H9 (cell line): ENCODE measurements around the gene MGARP. TPM values are rescaled to one million over a fixed set of nuclear protein-coding genes. Genes with fewer than 3 reads are reported as not detected.

Experiments used
- DNase-seq: peaks from one replicate; pipeline ENCODE4 v3.0.0-alpha.2; 2017
- H2AFZ ChIP-seq: one replicate; pipeline ENCODE4 v1.6.1; 2013; ENCODE audit warnings: mild to moderate bottlenecking, low read length, control low read depth, moderate library complexity
- H2AK5ac ChIP-seq: 2 replicates; pipeline ENCODE4 v1.6.1; 2013; ENCODE audit warnings: low read length, control low read depth, mixed read lengths; ENCODE audit not compliant: insufficient read length
- H2BK120ac ChIP-seq: one replicate; pipeline ENCODE4 v1.6.1; 2013; ENCODE audit warnings: low read depth, mild to moderate bottlenecking, low read length, control low read depth, inconsistent platforms; ENCODE audit not compliant: poor library complexity, severe bottlenecking
- H2BK12ac ChIP-seq: 2 replicates; pipeline ENCODE4 v1.6.1; 2013; ENCODE audit warnings: low read length, control low read depth, mixed read lengths, low read depth; ENCODE audit not compliant: insufficient read length
- H2BK15ac ChIP-seq: 2 replicates; pipeline ENCODE4 v1.6.1; 2013; ENCODE audit warnings: low read depth, low read length, control low read depth
- H2BK20ac ChIP-seq: one replicate; pipeline ENCODE4 v1.6.1; 2013; ENCODE audit warnings: low read depth, mild to moderate bottlenecking, low read length, control low read depth, inconsistent platforms; ENCODE audit not compliant: poor library complexity, severe bottlenecking
- H2BK5ac ChIP-seq: 2 replicates; pipeline ENCODE4 v1.6.1; 2013; ENCODE audit warnings: low read length, control low read depth, mixed read lengths; ENCODE audit not compliant: insufficient read length
- H3K14ac ChIP-seq: 2 replicates; pipeline ENCODE4 v1.6.1; 2013; ENCODE audit warnings: low read length, control low read depth; ENCODE audit not compliant: insufficient read depth
- H3K18ac ChIP-seq: 2 replicates; pipeline ENCODE4 v1.6.1; 2013; ENCODE audit warnings: low read depth, mild to moderate bottlenecking, mixed read lengths, low read length, control low read depth; ENCODE audit not compliant: insufficient read length
- H3K23ac ChIP-seq: 2 replicates; pipeline ENCODE4 v1.6.1; 2013; ENCODE audit warnings: low read length, control low read depth, mixed read lengths, low read depth; ENCODE audit not compliant: insufficient read length
- H3K23me2 ChIP-seq: 2 replicates; pipeline ENCODE4 v1.6.1; 2013; ENCODE audit warnings: low read depth, mild to moderate bottlenecking, mixed read lengths, low read length, control low read depth; ENCODE audit not compliant: insufficient read length, poor library complexity, severe bottlenecking
- H3K27ac ChIP-seq: 2 replicates; pipeline ENCODE4 v1.5.1; 2013; ENCODE audit warnings: low read length, control low read depth, mixed read lengths, low read depth; ENCODE audit not compliant: insufficient read length
- H3K27me3 ChIP-seq: 2 replicates; pipeline ENCODE4 v1.6.1; 2013; ENCODE audit warnings: low read length, control low read depth, inconsistent platforms; ENCODE audit not compliant: insufficient read depth
- H3K4ac ChIP-seq: 2 replicates; pipeline ENCODE4 v1.6.1; 2013; ENCODE audit warnings: low read depth, mild to moderate bottlenecking, control low read depth, inconsistent platforms, low read length, moderate library complexity
- H3K4me1 ChIP-seq: 2 replicates; pipeline ENCODE4 v1.6.1; 2013; ENCODE audit warnings: low read length, control low read depth, inconsistent platforms; ENCODE audit not compliant: insufficient read depth
- H3K4me2 ChIP-seq: 2 replicates; pipeline ENCODE4 v1.6.1; 2013; ENCODE audit warnings: low read length, control low read depth, mixed read lengths; ENCODE audit not compliant: insufficient read length, insufficient read depth
- H3K56ac ChIP-seq: 2 replicates; pipeline ENCODE4 v1.6.1; 2013; ENCODE audit warnings: low read depth, mild to moderate bottlenecking, mixed read lengths, low read length, control low read depth; ENCODE audit not compliant: insufficient read length
- H3K79me1 ChIP-seq: 2 replicates; pipeline ENCODE4 v1.6.1; 2013; ENCODE audit warnings: low read depth, mild to moderate bottlenecking, moderate library complexity, low read length, control low read depth, inconsistent platforms; ENCODE audit not compliant: insufficient read depth, poor library complexity, severe bottlenecking
- H3K79me2 ChIP-seq: 2 replicates; pipeline ENCODE4 v1.6.1; 2013; ENCODE audit warnings: low read length, control low read depth, inconsistent platforms; ENCODE audit not compliant: insufficient read depth
- H3K9ac ChIP-seq: 2 replicates; pipeline ENCODE4 v1.6.1; 2013; ENCODE audit warnings: low read length, control low read depth, mixed read lengths; ENCODE audit not compliant: insufficient read length; ENCODE audit errors: extremely low read depth
- H3K9me3 ChIP-seq: one replicate; pipeline ENCODE4 v1.6.1; 2013; ENCODE audit warnings: low read depth, low read length, inconsistent platforms; ENCODE audit not compliant: control insufficient read depth
- H3T11ph ChIP-seq: one replicate; pipeline ENCODE4 v1.6.1; 2013; ENCODE audit warnings: mild to moderate bottlenecking, low read length, control low read depth, inconsistent platforms
- H4K20me1 ChIP-seq: one replicate; pipeline ENCODE4 v1.6.1; 2013; ENCODE audit not compliant: control insufficient read depth, insufficient read length, insufficient read depth
- H4K5ac ChIP-seq: 2 replicates; pipeline ENCODE4 v1.6.1; 2013; ENCODE audit warnings: low read depth, mild to moderate bottlenecking, mixed read lengths, low read length, control low read depth; ENCODE audit not compliant: insufficient read length
- H4K8ac ChIP-seq: replicated peaks from 2 replicates; pipeline ENCODE4 v1.6.1; 2013; ENCODE audit warnings: low read length, control low read depth, mixed read lengths, low read depth; ENCODE audit not compliant: insufficient read length
- H4K91ac ChIP-seq: 2 replicates; pipeline ENCODE4 v1.6.1; 2013; ENCODE audit warnings: low read depth, mild to moderate bottlenecking, moderate library complexity, mixed read lengths, low read length, control low read depth; ENCODE audit not compliant: insufficient read length
- H3K27ac Mint-ChIP-seq, 3 experiments: 2 replicates in 2 of 3; 3 replicates in 1 of 3; pipeline ENCODE4 v1.8.0; 2020 to 2021; ENCODE audit warnings: mixed read lengths in 3 of 3, mild to moderate bottlenecking in 1 of 3, moderate library complexity in 1 of 3
- H3K27me3 Mint-ChIP-seq: 2 replicates; pipeline ENCODE4 v1.8.0; 2021; ENCODE audit warnings: low read depth, mild to moderate bottlenecking, moderate library complexity, mixed read lengths
- H3K36me3 Mint-ChIP-seq, 3 experiments: 2 replicates in 2 of 3; 3 replicates in 1 of 3; pipeline ENCODE4 v1.8.0; 2020 to 2021; ENCODE audit warnings: low read depth in 3 of 3, mixed read lengths in 3 of 3; ENCODE audit not compliant: insufficient read depth in 1 of 3
- H3K4me1 Mint-ChIP-seq, 2 experiments: 2 replicates each; pipeline ENCODE4 v1.8.0; 2020; ENCODE audit warnings: mixed read lengths in 2 of 2
- H3K4me3 Mint-ChIP-seq, 2 experiments: 2 replicates in 1 of 2; 3 replicates in 1 of 2; pipeline ENCODE4 v1.8.0; 2020 to 2021; ENCODE audit warnings: mild to moderate bottlenecking in 2 of 2, mixed read lengths in 2 of 2, moderate library complexity in 1 of 2
- H3K9me3 Mint-ChIP-seq, 2 experiments: 2 replicates in 1 of 2; 3 replicates in 1 of 2; pipeline ENCODE4 v1.8.0; 2020; ENCODE audit warnings: mild to moderate bottlenecking in 2 of 2, mixed read lengths in 2 of 2, moderate library complexity in 1 of 2
- CTCF ChIP-seq: fragments of 200-600 bp; sonication (generic); conservative IDR thresholded peaks from 3 replicates; pipeline ENCODE4 v1.8.0; 2021; ENCODE audit warnings: antibody characterized with exemption, mild to moderate bottlenecking
- WGBS: extraction: QIAGEN DNeasy Blood & Tissue Kit; methylation state at CpG from one replicate; pipeline ENCODE4 v1.1.7; 2013; ENCODE audit warnings: missing lambda C conversion rate, low lambda C conversion rate, mixed read lengths; ENCODE audit not compliant: insufficient read length; ENCODE audit errors: extremely low coverage; 5-methylcytosine and 5-hydroxymethylcytosine counted together
- total RNA-seq: library from RNA; stranded (reverse); gene quantifications from 2 replicates; pipeline ENCODE4 v1.2.1, GENCODE V29; 2021

The MGARP gene
- total RNA-seq, 1 experiment from 2014 or later: 4.0 TPM

GRCh38 chr4:139239127-139239772 is 40.8 kb downstream of the MGARP start:
- H3K9me3 Mint-ChIP-seq: peaks cover 12 to 14% of the 10 kb centered on the region in 2 experiments
- no peak overlapping the region for H2BK120ac ChIP-seq
- H2AK5ac ChIP-seq: no peak overlapping the region
- H3K18ac ChIP-seq: no peak overlapping the region
- H3K4me1 ChIP-seq: peaks cover 16% of the 10 kb centered on the region; the same call in 1 of the 2 replicates
- H3K27ac Mint-ChIP-seq: no peak overlapping the region
- H3K14ac ChIP-seq: no peak overlapping the region
- no CpG with 5 or more reads among the region's 7 CpGs for WGBS
- no peak overlapping the region for H3K23ac ChIP-seq
- H2BK15ac ChIP-seq: no peak overlapping the region
- H4K20me1 ChIP-seq: no peaks in the 10 kb centered on the region
- H2BK5ac ChIP-seq: no peak overlapping the region
- H3K9me3 ChIP-seq: no peaks in the 10 kb centered on the region
- peaks cover 30 to 37% of the 10 kb centered on the region in 2 experiments for H3K4me1 Mint-ChIP-seq
- no peaks in the 10 kb centered on the region for H3K79me2 ChIP-seq
- no peaks in the 10 kb centered on the region for H3K79me1 ChIP-seq
- H4K5ac ChIP-seq: no peak overlapping the region
- H3K27me3 Mint-ChIP-seq: no peaks in the 10 kb centered on the region
- H3K23me2 ChIP-seq: no peaks in the 10 kb centered on the region
- H4K8ac ChIP-seq: no peak overlapping the region
- no peak overlapping the region for H3K4me3 Mint-ChIP-seq
- DNase-seq: no peak
- peaks cover 7 to 10% (median 10%) of the 10 kb centered on the region in 3 experiments for H3K36me3 Mint-ChIP-seq
- no peak overlapping the region for H2BK12ac ChIP-seq
- H3K27me3 ChIP-seq: no peaks in the 10 kb centered on the region
- no peak overlapping the region for H3K27ac ChIP-seq
- H2BK20ac ChIP-seq: no peak overlapping the region
- H3K56ac ChIP-seq: no peak overlapping the region
- H3T11ph ChIP-seq: no peak overlapping the region
- no peak overlapping the region for H3K4ac ChIP-seq
- no peak for TF ChIP-seq CTCF
- no peak overlapping the region for H3K9ac ChIP-seq
- no peak overlapping the region for H3K4me2 ChIP-seq
- no peak overlapping the region for H4K91ac ChIP-seq
- no peak overlapping the region for H2AFZ ChIP-seq
